ENCODE results near the gene CFAP157.

DNA sequence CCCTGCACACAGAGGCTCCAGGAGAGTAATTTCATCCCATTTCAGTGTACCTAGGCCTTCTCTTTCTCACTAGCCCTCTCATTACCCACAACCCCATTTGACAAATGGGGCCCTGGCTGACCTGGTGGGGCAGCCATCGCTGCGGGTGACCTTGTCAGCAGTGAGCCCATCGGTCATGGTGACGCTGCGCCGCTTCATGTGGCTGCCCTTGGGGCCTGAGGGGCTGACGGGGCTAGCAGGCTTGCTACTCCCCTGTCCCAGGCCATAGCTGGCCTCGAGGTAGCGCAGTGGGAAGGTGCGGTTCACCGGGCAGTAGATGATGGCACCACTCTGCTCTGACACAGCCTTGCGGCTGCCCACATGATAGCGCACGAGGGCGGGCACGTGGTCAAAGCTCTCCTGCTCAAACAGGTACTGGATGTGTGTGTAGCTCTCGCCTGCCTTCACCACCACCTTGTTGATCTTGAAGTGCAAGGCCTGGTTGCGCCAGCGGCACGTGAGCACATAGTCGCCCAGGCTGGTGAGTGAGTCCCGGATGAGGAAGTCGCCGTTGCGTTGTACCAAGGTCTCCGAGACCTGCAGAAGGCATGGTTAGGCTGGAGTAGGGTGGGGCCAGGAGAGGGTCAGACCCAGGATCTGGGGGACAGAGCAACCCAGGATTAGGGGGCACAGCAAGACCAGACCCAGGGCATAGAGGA lies 42.5 kb downstream of the CFAP157 start:
- TF ChIP-seq, protein P1, sequence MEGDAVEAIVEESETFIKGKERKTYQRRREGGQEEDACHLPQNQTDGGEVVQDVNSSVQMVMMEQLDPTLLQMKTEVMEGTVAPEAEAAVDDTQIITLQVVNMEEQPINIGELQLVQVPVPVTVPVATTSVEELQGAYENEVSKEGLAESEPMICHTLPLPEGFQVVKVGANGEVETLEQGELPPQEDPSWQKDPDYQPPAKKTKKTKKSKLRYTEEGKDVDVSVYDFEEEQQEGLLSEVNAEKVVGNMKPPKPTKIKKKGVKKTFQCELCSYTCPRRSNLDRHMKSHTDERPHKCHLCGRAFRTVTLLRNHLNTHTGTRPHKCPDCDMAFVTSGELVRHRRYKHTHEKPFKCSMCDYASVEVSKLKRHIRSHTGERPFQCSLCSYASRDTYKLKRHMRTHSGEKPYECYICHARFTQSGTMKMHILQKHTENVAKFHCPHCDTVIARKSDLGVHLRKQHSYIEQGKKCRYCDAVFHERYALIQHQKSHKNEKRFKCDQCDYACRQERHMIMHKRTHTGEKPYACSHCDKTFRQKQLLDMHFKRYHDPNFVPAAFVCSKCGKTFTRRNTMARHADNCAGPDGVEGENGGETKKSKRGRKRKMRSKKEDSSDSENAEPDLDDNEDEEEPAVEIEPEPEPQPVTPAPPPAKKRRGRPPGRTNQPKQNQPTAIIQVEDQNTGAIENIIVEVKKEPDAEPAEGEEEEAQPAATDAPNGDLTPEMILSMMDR (IDR thresholded peaks at IDR 0.05; ENCODE audit: low read length), result no peak
- no peak for TF ChIP-seq EZH2 (optimal IDR thresholded peaks at IDR 0.05; ENCODE audit: low read depth, low read length)

All from MM.1S (cell line).